Psoas muscle (tissue), 8 donors: ENCODE data around the gene STRC. TPM values are rescaled to one million over a fixed set of nuclear protein-coding genes. Genes with fewer than 3 reads are reported as not detected.
"Not testable (repeated sequence)": the region's sequence is repeated elsewhere in the genome, so short reads cannot be mapped to it uniquely, and the experiment has no call there.

ENCODE experiments used
- ATAC-seq, 4 donors: fragments of 200-7000 bp; cut with Tn5 transposase; one replicate each; pipeline ENCODE4 v1.9.1; 2020; ENCODE audit warnings: moderate library complexity in 3 of 4, mild to moderate bottlenecking in 2 of 4
- DNase-seq, 2 donors: peaks; one replicate each; pipeline ENCODE4 v3.0.0-alpha.2; 2020
- H3K27ac ChIP-seq: fragments of 200-600 bp; one replicate; pipeline ENCODE4 v1.8.0; 2022
- H3K27me3 ChIP-seq, 3 donors: fragments of 200-600 bp in 1 of 3; one replicate each; pipeline versions ENCODE4 v1.6.1 to v1.8.0; 2013 to 2022; ENCODE audit warnings: low read length in 2 of 3, mild to moderate bottlenecking in 2 of 3, moderate library complexity in 1 of 3; ENCODE audit not compliant: insufficient read depth in 3 of 3
- H3K36me3 ChIP-seq, 2 donors: fragments of 200-600 bp in 1 of 2; one replicate each; pipeline versions ENCODE4 v1.6.1 to v1.8.0; 2013 to 2022; ENCODE audit warnings: low read depth in 1 of 2, mild to moderate bottlenecking in 1 of 2, moderate library complexity in 1 of 2; ENCODE audit not compliant: insufficient read depth in 1 of 2
- H3K4me1 ChIP-seq: fragments of 200-600 bp; one replicate; pipeline ENCODE4 v1.8.0; 2022
- H3K4me3 ChIP-seq: fragments of 200-600 bp; one replicate; pipeline ENCODE4 v1.8.0; 2022; ENCODE audit warnings: mild to moderate bottlenecking
- H3K9me3 ChIP-seq: fragments of 200-600 bp; one replicate; pipeline ENCODE4 v1.8.0; 2022
- WGBS, 3 donors: extraction: QIAGEN DNeasy Blood & Tissue Kit; methylation state at CpG; one replicate each; pipeline versions ENCODE4 v1.1.6 to v1.1.7; 2013; 5-methylcytosine and 5-hydroxymethylcytosine counted together
- intact Hi-C, 2 donors: fragments of 100-400 bp; cut with DNase I; formaldehyde crosslinking; loops; one replicate each; pipeline versions ENCODE4 v1.11.0 to v1.14.2; 2022
- polyA plus RNA-seq, 3 donors: library from polyadenylated mRNA; stranded (reverse); fragments of 200-250 nt; gene quantifications; one replicate each; pipeline ENCODE4 v1.2.3, GENCODE V29; 2013
- total RNA-seq, 4 donors: library from RNA; stranded (reverse); fragmentation: NEBNext Ultra II Directional in 2 of 4; extraction: Animal tissue kit (Norgen Biotek cat#: 25700) in 2 of 4; gene quantifications; one replicate each; pipeline versions ENCODE4 v1.2.1 to v1.2.4, GENCODE V29; 2021 to 2023
- TF ChIP-seq, protein P1 (sequence below): fragments of 200-600 bp; IDR thresholded peaks from one replicate; pipeline ENCODE4 v1.8.0; 2022; ENCODE audit warnings: antibody characterized with exemption
- donor health status: healthy with polysubstance abuse.
- donor health status: DM: no; HTN: no; CAD: no; lungs with moderate emphysema.
- donor health status: Bipolar disorder and iron deficiency.
- donor health status: healthy.
- donor health status: DM: yes; HTN: yes; CAD: no.
- donor health status: DM: no; HTN: no; CAD: no.
- donor health status: DM: no; HTN: no; CAD: no.
- donor health status: DM: yes; HTN: yes; CAD: no.

STRC gene
- total and polyA plus RNA-seq, 7 donors: 0.08 to 0.62 (median 0.20) TPM; not detected in 2

DNA sequence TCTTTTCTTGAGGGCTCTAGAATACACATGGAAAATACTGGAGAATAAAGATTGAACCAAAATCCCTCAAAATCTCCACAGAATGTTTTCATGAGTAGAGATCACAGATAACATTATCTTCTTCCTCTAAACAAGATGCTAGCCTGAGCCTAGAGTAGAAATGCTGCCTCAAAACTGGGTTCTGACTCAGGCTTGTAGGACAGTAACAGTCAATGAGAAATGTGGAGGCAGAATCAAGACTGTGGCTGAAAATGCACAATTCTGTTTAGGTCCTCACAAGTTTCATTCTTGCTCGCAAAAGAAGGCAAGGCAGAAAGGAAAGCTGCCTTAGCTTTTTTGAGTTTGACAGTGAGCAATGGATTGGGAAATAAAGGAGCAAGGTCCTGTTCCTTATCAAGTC is 44.0 kb downstream of the STRC start:
- H3K27me3 ChIP-seq, H3K4me1 ChIP-seq, H3K27ac ChIP-seq, H3K4me3 ChIP-seq, H3K9me3 ChIP-seq, DNase-seq, ATAC-seq, H3K36me3 ChIP-seq, intact Hi-C loops: not testable (repeated sequence)
- WGBS, 3 donors: no CpG with 5 or more reads among the region's 1 CpG

DNA sequence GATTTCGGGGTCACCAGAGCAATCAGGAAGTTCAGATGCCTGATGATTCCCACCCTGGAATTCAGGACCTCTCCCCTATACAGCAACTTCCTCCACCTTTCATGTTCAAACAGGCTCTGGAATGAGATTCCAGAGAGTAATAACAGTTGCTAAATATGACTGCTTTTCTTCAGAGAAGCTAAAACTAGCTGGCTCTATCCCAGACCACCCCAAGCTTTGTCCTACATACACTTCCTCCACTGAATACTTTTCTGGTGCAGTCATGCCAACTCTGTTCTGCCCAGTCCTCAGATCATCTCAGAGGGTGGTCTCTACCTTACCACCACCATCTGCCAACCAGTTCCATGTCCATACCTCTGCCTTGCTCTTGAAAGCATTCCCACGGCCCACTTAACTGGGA is 52.0 kb downstream of the STRC start:
- H3K4me3 ChIP-seq, ATAC-seq, H3K27ac ChIP-seq, DNase-seq, H3K4me1 ChIP-seq, H3K27me3 ChIP-seq, intact Hi-C loops, H3K36me3 ChIP-seq, H3K9me3 ChIP-seq: not testable (repeated sequence)
- no CpG with 5 or more reads among the region's 2 CpGs for WGBS, 3 donors

DNA sequence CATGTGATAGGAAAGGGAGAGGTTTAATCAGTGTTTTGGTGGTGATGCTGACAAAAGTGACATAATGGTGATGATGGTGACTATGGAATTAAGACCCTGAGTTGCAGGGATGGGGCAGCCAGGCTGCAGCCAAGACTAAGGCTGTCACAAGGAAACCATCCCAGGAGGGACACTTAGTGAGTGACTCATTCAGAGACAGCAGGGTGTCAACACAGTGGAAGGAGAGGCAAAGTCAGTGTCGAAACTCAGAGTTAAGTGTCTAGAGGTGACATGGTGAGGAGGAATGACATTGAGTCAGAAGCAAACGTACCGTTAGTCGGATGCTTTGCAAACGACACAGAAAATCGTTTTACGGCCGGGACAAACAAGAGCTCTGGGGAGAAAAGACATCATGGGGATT is 54.8 kb downstream of the STRC start:
- ATAC-seq: peak in 2 of 4 donors; percentile 50 to 55
- intact Hi-C loops, H3K27me3 ChIP-seq, H3K4me1 ChIP-seq, DNase-seq, H3K9me3 ChIP-seq, H3K4me3 ChIP-seq, H3K27ac ChIP-seq, H3K36me3 ChIP-seq: not testable (repeated sequence)
- no CpG with 5 or more reads among the region's 8 CpGs for WGBS, 3 donors

DNA sequence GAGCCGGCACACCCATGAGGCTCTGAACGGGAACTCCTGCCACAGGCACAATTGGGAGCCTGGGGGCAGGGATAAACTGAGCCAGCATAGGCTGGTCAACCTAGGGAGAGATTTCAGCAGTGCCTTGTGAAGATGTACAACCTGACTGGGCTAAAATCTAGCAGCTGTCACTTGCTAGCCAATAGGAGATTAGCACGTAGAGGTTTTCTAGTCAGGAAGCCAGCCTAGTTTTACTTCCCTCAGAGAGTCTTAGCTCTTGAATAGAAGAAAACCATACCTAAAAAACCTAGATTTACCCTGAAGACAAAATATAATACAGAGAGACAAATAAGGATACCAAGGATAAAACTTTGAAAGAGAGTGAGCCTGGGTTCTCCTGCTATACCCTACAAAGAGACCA is 55.8 kb downstream of the STRC start:
- H3K4me1 ChIP-seq, intact Hi-C loops, H3K9me3 ChIP-seq, DNase-seq, ATAC-seq, H3K4me3 ChIP-seq, H3K27me3 ChIP-seq, H3K27ac ChIP-seq: not testable (repeated sequence)
- 67 to 91% (median 82%) methylated on average over 1 to 2 of the region's 3 CpGs for WGBS, 3 donors
- H3K36me3 ChIP-seq: peaks cover 2 to 14% of the 10 kb centered on the region in 2 donors

DNA sequence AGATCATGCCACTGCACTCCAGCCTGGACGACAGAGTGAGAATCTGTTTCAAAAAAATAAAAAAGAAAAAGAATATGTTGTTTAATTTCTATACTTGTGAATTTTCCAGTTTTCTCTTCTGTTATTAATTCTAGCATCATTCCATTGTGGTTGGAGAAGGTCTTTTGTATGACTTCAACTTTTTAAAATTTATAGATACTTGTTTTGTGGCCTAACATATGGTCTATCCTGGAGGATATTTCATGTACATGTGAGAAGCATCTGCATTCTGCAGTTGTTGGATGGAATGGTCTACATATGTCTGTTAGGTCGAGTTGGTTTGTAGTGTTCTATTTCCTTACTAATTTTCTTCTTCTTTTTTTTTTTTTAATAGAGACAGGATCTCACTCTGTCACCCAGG is 65.6 kb downstream of the STRC start:
- WGBS, 3 donors: 55 to 65% (median 60%) methylated on average over 2 of the region's 2 CpGs
- Histone ChIP-seq H3K27me3 (no peaks in the 10 kb centered on the region), H3K4me3 (no peak overlapping the region), H3K9me3 (no peaks in the 10 kb centered on the region), H3K4me1 (no peaks in the 10 kb centered on the region), H3K36me3 (peaks cover 0 to 58% of the 10 kb centered on the region in 2 donors), H3K27ac (no peak overlapping the region)
- DNase-seq (no peak), ATAC-seq (no peak)
- TF ChIP-seq, protein P1, sequence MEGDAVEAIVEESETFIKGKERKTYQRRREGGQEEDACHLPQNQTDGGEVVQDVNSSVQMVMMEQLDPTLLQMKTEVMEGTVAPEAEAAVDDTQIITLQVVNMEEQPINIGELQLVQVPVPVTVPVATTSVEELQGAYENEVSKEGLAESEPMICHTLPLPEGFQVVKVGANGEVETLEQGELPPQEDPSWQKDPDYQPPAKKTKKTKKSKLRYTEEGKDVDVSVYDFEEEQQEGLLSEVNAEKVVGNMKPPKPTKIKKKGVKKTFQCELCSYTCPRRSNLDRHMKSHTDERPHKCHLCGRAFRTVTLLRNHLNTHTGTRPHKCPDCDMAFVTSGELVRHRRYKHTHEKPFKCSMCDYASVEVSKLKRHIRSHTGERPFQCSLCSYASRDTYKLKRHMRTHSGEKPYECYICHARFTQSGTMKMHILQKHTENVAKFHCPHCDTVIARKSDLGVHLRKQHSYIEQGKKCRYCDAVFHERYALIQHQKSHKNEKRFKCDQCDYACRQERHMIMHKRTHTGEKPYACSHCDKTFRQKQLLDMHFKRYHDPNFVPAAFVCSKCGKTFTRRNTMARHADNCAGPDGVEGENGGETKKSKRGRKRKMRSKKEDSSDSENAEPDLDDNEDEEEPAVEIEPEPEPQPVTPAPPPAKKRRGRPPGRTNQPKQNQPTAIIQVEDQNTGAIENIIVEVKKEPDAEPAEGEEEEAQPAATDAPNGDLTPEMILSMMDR: no peak
- intact Hi-C loops: no loop called here

DNA sequence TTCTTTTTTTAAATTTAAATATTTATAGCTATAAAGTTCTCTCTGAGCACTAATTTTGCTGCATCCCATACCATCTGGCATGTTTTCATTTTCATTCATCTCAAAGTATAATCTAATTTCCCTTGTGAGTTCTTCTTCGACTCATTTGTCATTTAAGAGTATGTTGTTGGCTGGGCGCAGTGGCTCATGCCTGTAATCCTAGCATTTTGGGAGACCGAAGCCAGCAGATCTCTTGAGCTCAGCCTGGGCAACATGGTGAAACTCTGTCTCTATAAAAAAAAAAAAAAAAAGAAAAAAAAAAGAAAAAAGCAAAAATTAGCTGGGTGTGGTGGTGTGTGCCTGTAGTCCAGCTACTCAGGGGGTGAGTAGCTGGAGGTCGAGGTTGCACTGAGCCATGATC is 66.3 kb downstream of the STRC start:
- intact Hi-C loops: no loop called here
- TF ChIP-seq, protein P1: no peak
- Histone ChIP-seq H3K27ac (no peak overlapping the region), H3K27me3 (no peaks in the 10 kb centered on the region), H3K36me3 (peaks cover 0 to 50% of the 10 kb centered on the region in 2 donors), H3K4me3 (no peak overlapping the region), H3K9me3 (peaks cover 4% of the 10 kb centered on the region), H3K4me1 (no peaks in the 10 kb centered on the region)
- 85 to 92% (median 90%) methylated on average over 4 of the region's 4 CpGs for WGBS, 3 donors
- DNase-seq: no peak
- ATAC-seq: no peak
